Endothelial cell (in vitro differentiated cells): ENCODE results near the gene PPARA. TPM values are rescaled to one million over a fixed set of nuclear protein-coding genes. Genes with fewer than 3 reads are reported as not detected.

Experiments
- DNase-seq: peaks from one replicate; pipeline ENCODE4 v3.0.0; 2021; ENCODE audit warnings: low spot score
- H3K27ac Mint-ChIP-seq: one replicate; pipeline ENCODE4 v1.8.0; 2021; ENCODE audit warnings: mixed read lengths, inconsistent platforms; ENCODE audit not compliant: unreplicated experiment
- H3K27me3 Mint-ChIP-seq: one replicate; pipeline ENCODE4 v1.8.0; 2021; ENCODE audit warnings: mild to moderate bottlenecking, moderate library complexity, mixed read lengths, inconsistent platforms; ENCODE audit not compliant: unreplicated experiment
- H3K36me3 Mint-ChIP-seq: one replicate; pipeline ENCODE4 v1.8.0; 2021; ENCODE audit warnings: mild to moderate bottlenecking, low read depth, mixed read lengths, inconsistent platforms; ENCODE audit not compliant: unreplicated experiment
- H3K4me1 Mint-ChIP-seq: one replicate; pipeline ENCODE4 v1.8.0; 2021; ENCODE audit warnings: mild to moderate bottlenecking, mixed read lengths, inconsistent platforms; ENCODE audit not compliant: unreplicated experiment
- H3K4me3 Mint-ChIP-seq: one replicate; pipeline ENCODE4 v1.8.0; 2021; ENCODE audit warnings: mild to moderate bottlenecking, mixed read lengths, inconsistent platforms; ENCODE audit not compliant: unreplicated experiment
- H3K9me3 Mint-ChIP-seq: one replicate; pipeline ENCODE4 v1.8.0; 2021; ENCODE audit warnings: mixed read lengths, inconsistent platforms; ENCODE audit not compliant: unreplicated experiment
- total RNA-seq: library from RNA; stranded (reverse); fragmentation: NEBNext Ultra II Directional; extraction: Animal tissue kit (Norgen Biotek cat#: 25700); gene quantifications from one replicate; pipeline ENCODE4 v1.2.1, GENCODE V29; 2021; ENCODE audit not compliant: unreplicated experiment
- TF ChIP-seq, protein P1 (sequence below): fragments of 200-600 bp; sonication (generic); IDR thresholded peaks from one replicate; pipeline ENCODE4 v1.5.0; 2021; ENCODE audit warnings: antibody characterized with exemption; ENCODE audit not compliant: unreplicated experiment

The PPARA gene
- total RNA-seq, 1 donor from 2014 or later = 12.6 TPM

DNA sequence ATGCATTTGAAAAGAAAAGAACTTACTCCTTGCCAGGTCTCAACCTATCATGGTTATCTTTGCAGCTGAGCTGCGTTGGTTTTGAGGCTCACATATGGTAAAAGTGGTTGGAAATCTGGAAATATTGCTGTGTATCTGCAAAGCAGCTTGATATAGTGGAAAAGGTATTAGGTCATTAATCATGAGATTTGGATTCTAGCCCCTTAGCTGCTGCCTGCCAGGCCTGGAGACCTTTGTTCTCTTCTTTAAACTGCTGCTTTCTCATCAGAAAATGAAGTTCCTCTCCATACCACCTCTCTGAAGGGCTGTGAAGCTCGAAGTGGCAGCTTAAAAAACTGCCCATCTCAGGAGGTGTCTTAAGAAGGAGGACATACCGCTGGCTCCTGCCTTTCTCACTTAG lies 5.7 kb downstream of the PPARA start:
- peaks cover 10% of the 10 kb centered on the region for H3K36me3 Mint-ChIP-seq
- peaks cover 3% of the 10 kb centered on the region for H3K4me1 Mint-ChIP-seq
- H3K9me3 Mint-ChIP-seq = no peaks in the 10 kb centered on the region
- H3K27ac Mint-ChIP-seq = no peak overlapping the region
- TF ChIP-seq, protein P1, sequence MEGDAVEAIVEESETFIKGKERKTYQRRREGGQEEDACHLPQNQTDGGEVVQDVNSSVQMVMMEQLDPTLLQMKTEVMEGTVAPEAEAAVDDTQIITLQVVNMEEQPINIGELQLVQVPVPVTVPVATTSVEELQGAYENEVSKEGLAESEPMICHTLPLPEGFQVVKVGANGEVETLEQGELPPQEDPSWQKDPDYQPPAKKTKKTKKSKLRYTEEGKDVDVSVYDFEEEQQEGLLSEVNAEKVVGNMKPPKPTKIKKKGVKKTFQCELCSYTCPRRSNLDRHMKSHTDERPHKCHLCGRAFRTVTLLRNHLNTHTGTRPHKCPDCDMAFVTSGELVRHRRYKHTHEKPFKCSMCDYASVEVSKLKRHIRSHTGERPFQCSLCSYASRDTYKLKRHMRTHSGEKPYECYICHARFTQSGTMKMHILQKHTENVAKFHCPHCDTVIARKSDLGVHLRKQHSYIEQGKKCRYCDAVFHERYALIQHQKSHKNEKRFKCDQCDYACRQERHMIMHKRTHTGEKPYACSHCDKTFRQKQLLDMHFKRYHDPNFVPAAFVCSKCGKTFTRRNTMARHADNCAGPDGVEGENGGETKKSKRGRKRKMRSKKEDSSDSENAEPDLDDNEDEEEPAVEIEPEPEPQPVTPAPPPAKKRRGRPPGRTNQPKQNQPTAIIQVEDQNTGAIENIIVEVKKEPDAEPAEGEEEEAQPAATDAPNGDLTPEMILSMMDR = no peak
- H3K4me3 Mint-ChIP-seq = no peak overlapping the region
- DNase-seq = no peak
- H3K27me3 Mint-ChIP-seq = no peaks in the 10 kb centered on the region

DNA sequence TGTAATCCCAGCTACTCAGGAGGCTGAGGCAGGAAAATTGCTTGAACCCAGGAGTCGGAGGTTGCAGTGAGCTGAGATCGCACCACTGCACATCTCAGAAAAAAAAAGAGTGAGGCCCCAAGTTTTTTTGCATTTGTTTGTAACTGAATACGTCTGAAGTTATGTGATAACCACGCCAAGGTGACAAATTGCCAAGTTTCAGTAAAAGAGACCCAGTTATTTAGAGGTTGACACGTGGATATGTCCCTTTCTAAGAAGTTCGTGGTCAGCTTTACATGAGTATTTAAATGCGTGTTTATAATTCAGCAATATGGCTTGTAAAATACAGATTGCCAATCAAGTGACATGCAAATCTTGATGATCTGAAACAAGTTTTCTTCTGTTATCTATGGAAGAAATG lies 8.0 kb downstream of the PPARA start:
- Mint-ChIP-seq H3K27ac (no peak overlapping the region), H3K4me1 (no peaks in the 10 kb centered on the region), H3K36me3 (peaks cover 7% of the 10 kb centered on the region), H3K4me3 (no peak overlapping the region), H3K27me3 (no peaks in the 10 kb centered on the region), H3K9me3 (no peaks in the 10 kb centered on the region)
- TF ChIP-seq, protein P1 = no peak
- no peak for DNase-seq

DNA sequence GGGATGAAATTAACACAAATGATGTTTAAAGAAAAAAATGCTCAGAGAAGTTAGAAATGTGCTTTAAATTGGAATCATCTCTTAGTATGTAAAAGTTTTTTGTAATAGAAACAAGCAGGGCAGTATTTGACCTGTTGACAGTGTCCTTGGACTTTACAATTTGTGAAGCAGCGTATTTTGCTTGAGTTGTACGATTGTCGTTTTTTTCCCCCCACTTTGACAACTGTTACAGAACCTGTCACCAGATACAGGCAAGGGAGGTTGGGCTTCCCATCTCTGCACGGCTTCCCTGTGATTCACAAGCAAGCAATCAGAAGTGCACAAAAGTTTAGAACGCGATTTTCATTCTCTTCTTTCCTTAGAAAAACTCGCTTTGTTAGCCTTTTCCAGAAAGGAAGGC lies 8.9 kb downstream of the PPARA start:
- Mint-ChIP-seq H3K4me3 (no peak overlapping the region), H3K9me3 (no peaks in the 10 kb centered on the region), H3K27ac (no peak overlapping the region), H3K4me1 (no peaks in the 10 kb centered on the region), H3K27me3 (no peaks in the 10 kb centered on the region), H3K36me3 (peaks cover 7% of the 10 kb centered on the region)
- TF ChIP-seq, protein P1 = no peak
- DNase-seq = no peak

DNA sequence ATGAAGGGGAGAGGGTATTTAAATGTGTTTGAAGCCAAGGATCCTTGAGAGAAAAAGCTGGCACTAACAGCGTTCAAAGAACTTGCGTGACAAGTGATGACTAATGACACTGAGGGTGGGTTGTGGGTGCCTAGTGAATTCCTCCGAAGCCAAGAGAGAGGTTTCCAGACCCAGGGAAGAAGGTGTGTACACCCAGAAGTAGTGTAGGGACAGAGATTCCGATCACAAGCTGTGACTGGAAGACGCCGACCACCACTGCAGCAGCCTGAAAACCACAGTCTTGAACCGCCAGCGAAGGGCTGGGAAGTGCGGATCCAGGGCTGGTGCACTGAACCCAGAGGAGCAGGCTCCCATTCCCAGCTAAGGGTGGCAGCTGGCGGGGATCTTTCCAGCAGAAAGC lies 9.5 kb downstream of the PPARA start:
- no peak overlapping the region for H3K27ac Mint-ChIP-seq
- TF ChIP-seq, protein P1 = no peak
- no peak overlapping the region for H3K4me3 Mint-ChIP-seq
- H3K36me3 Mint-ChIP-seq = peaks cover 7% of the 10 kb centered on the region
- H3K27me3 Mint-ChIP-seq = no peaks in the 10 kb centered on the region
- no peak for DNase-seq
- no peaks in the 10 kb centered on the region for H3K9me3 Mint-ChIP-seq
- H3K4me1 Mint-ChIP-seq = no peaks in the 10 kb centered on the region

DNA sequence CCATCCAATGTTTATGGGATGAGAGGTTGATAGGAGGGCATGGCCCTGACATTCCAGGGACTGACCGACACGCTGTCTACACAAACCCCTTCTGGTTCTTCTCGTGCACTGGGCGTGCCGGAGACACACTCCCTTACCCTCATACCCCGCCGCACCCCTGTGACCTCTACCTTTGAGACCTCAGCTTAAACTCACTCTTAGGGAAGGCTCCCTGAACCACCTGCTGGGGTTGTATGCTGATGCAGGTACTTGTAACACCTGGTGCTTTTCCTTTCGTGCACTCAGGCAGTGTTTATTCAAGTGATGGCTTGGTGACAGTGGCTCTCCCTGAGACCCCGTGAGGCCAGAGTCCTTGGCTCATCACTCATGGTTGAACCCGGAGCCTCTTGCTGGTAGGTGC lies 12.0 kb downstream of the PPARA start:
- Mint-ChIP-seq H3K36me3 (peaks cover 3% of the 10 kb centered on the region), H3K27me3 (peaks cover 1% of the 10 kb centered on the region)
- TF ChIP-seq, protein P1 = no peak

More for the DNA sequence above, 12.0 kb downstream of the PPARA start:
- H3K4me3 Mint-ChIP-seq = no peak overlapping the region
- no peaks in the 10 kb centered on the region for H3K4me1 Mint-ChIP-seq
- H3K9me3 Mint-ChIP-seq = no peaks in the 10 kb centered on the region
- DNase-seq = no peak
- H3K27ac Mint-ChIP-seq = no peak overlapping the region
